ENCODE data around the gene ADISSP.

DNA sequence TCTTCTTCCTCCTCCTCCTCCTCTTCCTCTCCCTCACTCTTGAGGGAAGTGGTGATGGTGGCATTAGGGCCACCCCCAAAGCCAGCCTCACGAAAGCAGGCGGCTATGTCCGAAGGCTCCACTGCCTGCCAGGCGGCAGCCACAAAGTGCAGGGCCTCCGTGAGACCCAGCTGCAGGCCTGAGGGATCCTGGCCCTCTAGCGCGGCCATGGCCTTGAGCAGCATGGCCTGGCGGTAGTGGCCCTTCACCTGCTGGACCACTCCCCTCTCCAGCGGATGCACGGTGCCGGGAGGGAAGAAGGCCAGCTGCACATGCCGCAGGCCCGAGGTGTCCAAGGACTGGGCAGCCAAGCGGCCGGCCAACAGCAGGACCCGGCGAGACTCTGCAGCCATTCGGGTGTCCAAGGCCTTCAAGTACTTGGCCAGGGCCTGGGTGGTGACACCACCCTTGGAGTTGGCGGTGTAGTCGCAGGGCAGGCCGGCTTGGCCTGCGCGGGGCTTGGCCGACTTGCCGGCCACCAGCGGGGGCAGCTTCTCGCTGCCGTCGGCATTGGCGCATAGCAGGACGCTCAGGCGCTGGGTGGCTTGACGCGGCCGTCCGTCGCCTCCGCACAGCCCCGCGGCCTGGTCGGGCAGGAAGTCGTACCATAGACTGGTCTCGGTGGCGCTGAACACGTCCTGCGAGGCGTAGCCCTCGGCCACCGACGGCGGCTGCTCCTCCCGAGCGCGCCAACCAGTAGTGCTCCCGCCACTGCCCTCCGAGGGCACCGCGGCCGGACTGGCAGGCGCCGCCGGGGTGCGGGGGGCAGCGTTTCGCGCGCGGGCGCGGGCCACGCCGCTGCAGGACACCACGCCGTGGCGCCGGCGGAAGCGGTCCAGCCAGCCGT lies 17.9 kb upstream of the ADISSP start:
- TF ChIP-seq, protein P1, sequence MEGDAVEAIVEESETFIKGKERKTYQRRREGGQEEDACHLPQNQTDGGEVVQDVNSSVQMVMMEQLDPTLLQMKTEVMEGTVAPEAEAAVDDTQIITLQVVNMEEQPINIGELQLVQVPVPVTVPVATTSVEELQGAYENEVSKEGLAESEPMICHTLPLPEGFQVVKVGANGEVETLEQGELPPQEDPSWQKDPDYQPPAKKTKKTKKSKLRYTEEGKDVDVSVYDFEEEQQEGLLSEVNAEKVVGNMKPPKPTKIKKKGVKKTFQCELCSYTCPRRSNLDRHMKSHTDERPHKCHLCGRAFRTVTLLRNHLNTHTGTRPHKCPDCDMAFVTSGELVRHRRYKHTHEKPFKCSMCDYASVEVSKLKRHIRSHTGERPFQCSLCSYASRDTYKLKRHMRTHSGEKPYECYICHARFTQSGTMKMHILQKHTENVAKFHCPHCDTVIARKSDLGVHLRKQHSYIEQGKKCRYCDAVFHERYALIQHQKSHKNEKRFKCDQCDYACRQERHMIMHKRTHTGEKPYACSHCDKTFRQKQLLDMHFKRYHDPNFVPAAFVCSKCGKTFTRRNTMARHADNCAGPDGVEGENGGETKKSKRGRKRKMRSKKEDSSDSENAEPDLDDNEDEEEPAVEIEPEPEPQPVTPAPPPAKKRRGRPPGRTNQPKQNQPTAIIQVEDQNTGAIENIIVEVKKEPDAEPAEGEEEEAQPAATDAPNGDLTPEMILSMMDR (IDR thresholded peaks at IDR 0.05 in 4 of 5, conservative IDR thresholded peaks at IDR 0.05 in 1 of 5): no peak
- TF ChIP-seq POLR2A (IDR thresholded peaks at IDR 0.05): no peak
